MV-4-11 (cell line): ENCODE measurements around the gene SLC23A2.
A peak's percentile ranks its signal among the peaks of the same experiment; 100 is the strongest.

ENCODE experiments used
- DNase-seq: peaks from one replicate; lab custom pipeline; 2025; lab: John Stamatoyannopoulos, UW

The SLC23A2 gene

DNA sequence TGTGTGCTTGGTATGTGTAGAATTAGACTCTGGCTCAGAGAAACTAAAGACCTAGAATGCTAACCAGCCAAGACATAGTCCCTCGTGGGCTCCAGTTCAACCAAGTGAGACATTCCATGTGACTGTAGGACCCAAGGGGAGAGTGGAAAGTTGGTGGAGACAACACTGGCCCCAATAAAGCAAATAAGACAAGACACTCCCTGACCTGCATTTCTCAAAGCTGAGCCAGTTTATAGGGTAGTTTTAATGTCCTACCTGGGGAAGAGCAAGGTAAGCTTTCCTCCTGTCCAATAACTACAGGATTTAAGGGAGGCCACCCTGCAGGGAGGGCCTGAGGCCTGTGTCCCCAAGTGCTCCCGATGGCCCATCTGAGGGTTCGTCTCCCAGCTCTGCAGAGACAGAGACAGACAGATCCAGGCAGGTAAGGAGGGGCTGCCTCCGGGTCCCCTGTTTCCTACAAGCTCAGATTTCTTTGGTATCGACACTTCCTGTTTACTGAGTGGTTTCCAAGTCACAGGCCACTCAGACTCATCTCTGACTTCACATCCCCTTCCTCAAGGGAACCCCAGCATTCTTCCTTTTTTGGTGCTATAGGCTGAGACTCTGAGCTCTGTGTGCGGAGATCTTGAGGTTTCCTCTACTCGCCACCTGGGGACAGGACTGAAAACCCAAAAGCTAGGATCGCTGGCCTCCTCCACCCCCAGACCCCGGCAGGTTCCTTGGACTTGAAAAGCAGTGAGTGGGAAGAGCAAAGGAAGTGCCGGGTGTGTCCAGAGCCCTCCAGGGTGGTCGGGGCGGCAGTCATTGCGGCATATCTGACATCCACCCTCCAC, 187.2 kb downstream of the SLC23A2 start:
- DNase-seq = peak; percentile 91

GRCh38 chr20:4813076-4813862, 188.0 kb downstream of the SLC23A2 start:
- peak; percentile 84 for DNase-seq

- DNase-seq = peak; percentile 40
These were observed 188.7 kb downstream of the SLC23A2 start for GRCh38 chr20:4812641-4813075.

DNA sequence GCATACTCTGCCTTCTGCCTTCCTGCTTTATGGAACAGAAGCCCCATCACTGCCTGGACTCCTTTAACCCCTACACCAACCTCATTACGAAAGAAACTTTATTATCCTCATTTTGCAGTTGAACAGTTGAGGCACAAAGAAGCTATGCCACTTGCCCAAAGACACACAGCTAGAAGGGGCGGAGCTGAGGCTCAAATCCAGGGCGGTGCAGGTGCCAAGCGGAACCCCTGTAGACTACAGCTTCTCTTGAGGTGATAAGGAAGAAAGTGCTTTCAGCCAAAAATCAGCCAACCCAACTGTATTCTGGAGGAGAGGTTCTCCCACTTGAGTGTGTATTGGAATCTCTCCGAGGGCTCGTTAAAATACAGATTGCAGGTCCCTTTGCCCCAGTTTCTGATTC, 189.1 kb downstream of the SLC23A2 start:
- DNase-seq = no peak

- peak; percentile 91 for DNase-seq
These were observed 189.6 kb downstream of the SLC23A2 start for GRCh38 chr20:4811661-4812181.

- DNase-seq = no peak
These were observed 190.1 kb downstream of the SLC23A2 start for GRCh38 chr20:4811257-4811656.

DNA sequence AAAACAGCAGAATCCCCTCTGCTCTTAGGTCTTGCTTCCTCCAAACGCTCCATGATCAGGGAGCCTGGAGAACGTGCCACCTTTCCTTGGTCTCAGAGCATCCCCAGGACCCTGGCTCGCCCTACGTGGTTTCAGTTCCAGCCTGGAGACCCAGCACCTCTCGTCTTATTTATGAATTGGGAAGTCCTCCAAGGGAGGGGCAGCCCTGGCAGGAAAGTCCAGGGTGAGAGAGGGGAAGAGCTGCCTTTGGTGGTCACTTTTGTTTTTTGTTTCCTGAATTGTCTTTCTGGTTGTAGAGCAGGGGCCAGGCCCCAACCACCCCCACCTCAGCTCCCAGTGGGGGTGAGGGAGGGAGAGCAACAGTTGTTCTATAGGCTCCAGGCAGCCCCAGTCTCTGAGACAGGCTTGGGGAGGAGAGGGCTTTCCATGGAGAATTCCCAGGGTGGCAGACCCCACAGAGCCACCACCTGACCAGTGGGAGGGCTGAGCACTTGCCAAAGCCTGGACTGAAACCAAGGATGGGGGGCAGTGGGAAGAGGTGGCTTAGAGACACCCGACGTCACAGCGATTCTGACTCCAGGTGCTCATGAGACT, 190.8 kb downstream of the SLC23A2 start:
- no peak for DNase-seq

GRCh38 chr20:4809707-4810106, 191.6 kb downstream of the SLC23A2 start:
- no peak for DNase-seq

DNA sequence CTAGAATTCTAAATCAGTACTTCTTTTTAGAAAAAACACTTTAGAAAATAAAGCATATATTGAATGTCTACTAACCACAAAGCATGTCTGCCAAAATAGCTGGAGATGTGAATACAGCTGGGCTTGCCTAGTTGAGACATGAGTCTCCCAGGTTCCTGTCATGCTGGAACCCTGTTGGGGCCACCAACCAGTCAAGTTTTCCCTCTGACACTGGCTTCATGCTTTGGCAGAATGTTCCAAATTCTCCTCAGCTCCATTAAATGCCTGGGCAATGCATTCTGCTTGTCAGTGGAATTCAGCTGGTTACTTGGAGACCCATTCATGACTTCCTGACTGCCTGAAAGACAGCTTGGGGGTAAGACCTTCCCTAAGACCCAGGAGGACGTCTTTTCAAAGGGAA, 192.4 kb downstream of the SLC23A2 start:
- no peak for DNase-seq

DNA sequence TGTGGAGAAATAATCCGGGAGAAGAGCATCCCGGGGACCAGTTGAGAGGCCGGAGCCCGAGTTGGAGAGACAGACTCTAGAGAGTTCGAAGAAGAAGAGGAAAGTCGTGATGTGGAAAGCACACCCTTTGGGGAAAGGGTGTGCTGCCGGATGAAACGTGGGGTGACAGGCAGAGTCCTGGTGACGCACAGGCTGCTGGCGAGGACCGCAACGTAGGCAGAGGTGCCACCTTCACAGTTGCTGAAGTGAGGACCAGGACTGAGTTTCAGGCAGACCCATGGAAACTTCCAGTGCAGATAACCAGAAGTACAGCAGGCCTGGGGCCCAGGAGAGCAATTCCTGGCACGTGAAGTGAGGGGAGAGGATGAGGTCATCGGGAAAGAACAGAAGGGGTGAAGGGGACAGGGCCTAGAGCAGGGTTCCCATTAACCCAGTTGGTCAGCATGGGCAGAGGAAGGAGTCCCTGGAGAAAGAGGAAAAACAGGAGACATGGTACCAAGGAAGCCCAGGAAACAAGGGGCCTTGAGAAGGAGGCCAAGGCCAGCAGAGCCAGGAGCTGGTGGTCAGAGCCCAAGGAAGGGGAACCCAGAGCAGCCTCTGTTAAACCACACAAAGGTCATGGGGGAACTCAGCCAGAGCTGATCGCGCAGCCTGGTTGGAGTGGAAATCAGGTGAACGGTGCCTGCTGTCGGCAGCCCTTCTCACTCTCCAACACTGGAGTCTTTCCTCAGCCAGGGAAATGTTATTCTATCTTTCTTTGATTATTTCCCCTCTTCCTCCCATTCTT, 195.5 kb downstream of the SLC23A2 start:
- DNase-seq = no peak

DNA sequence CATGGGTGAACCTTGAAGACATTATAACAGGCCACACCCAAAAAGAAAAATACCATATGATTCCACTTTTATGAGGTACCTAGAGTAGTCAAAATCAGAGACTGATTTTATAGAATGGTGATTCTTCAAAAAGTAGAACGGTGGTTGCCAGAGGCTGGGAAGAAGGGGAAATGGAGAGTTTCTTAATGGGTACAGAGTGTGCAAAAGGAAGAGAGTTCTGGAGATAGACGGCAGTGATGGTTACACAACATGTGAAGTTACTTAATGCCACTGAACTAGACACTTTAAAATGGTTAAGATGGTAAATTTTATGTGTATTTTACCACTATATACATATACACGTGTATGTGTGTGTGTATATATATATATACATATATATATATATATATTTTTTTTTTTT, 198.8 kb downstream of the SLC23A2 start:
- DNase-seq = peak; percentile 80
